Activated CD4-positive, alpha-beta T cell treated with anti-CD3 and anti-CD28 coated beads, Interleukin-2, Interleukin-6, amounts not matched to agents 100 ng/mL and 50 ng/mL, durations not matched to agents 16 hours and 8 hours (primary cell): ENCODE measurements around the gene TERF2IP.

Source experiments
- DNase-seq: peaks from one replicate; pipeline ENCODE4 v3.0.0-alpha.2; 2020

The TERF2IP gene

GRCh38 chr16:75647492-75648264 lies at the start of gene TERF2IP, which contains the start of gene KARS1:
Gene TERF2IP, plus strand, starts transcription at chr16:75647773. Its CDS starts 110 bp downstream, at chr16:75647883.
Gene KARS1, minus strand, starts transcription at chr16:75647665. Its CDS starts 26 bp downstream, at chr16:75647639.
- peak; percentile 96 for DNase-seq

DNA sequence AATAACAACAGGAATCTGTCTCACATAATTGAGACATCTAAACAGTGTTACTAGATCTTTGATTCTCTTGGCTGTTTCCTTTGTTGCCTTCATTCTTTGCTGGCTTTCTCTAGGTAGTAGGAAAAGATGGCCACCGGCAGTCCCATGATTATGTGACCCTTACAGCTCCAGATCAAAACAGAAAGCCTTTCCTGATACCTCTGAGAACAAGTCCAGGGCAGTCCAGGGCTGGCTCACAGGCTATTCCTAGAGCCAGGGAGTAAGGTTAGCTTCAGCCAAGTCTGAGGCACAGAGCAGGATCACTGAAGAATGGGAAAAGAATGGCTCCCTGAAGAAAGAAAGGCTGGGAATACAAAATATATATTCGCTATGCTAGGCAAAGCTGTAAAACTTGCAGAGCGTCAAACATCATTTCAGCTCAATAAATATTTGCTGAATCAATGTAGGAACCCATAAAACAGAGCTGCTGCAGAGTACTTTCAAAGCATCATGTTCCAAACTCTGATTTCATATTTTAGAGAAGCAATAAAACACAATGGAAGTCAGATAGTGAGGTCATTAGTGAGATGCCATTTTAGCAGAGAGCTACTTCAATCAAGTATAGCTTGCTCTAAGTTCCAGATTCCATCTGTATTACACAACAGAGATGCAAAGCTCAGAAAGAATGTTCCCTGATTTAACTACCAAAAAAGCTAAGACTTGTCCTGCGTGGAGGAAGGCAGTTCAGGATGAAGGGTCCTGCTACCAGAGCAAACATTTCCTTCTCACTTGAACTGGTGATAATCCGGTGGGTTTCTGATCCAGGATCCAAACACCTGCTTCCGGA lies 47.9 kb upstream of the TERF2IP start:
- no peak for DNase-seq

DNA sequence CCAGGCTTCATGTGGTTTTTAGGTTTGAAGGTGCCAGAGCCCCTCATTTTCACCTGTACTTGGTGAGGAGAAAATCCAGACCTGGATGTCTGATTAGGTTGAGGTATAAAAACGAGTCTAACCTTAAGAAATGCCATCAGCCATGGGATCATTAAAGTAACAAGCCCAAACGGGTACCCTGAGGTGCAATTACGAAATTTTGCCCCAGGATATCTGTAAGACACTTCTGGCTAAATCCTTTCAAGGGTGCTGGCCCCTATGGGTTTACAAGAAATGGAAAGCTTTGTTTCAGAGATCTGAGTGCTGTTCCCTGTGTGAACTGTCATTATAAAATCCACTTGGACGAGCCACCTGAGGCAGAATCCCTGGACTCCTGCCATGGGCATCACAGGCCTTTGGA lies 44.3 kb upstream of the TERF2IP start:
- no peak for DNase-seq

DNA sequence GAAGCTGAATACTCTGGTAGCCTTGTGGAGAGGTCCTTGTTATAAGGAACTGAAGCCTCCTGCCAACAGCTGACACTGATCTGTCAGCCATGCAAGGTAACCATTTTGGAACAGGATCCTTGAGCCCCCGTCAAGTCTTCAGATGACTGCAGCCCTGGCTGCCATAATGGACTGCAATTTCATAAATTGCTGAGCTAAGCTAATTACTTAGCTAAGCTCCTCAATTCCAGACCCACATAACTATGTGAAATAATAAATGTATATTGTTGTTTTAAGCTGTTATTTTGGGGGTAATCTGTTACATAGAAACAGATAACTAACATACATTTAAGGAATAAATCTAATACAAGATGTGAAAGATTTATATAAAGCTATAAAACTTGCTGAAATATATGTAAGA lies 41.1 kb upstream of the TERF2IP start:
- no peak for DNase-seq

DNA sequence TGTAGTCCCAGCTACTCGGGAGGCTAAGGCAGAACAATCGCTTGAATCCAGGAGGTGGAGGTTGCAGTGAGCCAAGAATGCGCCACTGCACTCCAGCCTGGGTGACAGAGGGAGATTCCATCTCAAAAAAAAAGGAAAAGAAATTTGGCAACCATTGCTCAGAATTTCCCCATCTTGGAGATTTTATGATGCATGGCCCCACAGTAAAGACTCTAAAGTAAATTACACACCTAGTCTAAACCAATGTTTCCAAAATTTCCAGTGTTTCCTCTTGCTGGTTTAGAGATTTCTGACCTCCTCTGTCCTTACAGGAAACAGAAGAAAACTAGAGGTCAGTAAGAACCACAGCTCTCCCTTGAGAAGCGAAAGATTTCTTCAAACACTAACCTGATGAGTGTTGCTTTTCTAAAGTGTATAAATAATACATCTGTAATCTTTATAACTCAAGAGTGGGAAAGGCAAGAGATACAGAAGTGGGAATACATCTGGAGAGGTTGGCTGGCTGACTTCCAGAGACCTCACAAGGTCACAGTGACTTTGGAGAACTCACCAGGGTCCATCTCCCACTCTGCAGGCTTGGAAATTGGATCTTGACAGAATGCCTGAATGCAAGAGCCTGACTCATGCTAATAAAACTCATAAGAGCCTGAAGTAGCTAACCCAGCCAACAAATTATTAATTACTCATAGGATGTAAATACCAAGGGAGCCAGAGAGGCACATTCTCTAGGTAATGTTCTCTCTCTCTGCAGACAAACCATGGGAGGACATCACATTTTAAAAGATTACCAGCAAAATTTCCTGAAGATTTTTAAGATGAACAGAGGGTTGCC lies 33.3 kb upstream of the TERF2IP start:
- DNase-seq, result no peak

DNA sequence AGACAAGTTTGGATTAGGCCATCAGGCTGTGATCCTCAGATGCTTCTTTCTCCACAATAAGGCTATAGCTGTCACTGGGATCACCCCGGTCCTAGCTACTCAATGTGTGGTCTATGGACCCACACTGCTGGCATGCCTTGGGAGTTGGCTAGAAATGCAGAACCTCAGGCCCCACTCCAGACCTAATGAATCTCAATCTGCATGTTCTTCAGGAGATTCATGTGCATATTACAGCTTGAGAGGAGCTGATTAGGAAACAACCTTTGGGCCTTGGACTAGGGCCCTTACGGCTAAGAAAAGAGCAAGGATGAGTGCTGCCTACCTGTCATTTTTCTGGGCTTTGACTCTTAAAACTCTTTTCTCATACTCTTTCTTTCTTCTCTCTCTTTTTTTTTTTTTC lies 32.0 kb upstream of the TERF2IP start:
- no peak for DNase-seq

- peak; percentile 88 for DNase-seq
Observed at GRCh38 chr16:75616521-75617010, 31.0 kb upstream of the TERF2IP start.

DNA sequence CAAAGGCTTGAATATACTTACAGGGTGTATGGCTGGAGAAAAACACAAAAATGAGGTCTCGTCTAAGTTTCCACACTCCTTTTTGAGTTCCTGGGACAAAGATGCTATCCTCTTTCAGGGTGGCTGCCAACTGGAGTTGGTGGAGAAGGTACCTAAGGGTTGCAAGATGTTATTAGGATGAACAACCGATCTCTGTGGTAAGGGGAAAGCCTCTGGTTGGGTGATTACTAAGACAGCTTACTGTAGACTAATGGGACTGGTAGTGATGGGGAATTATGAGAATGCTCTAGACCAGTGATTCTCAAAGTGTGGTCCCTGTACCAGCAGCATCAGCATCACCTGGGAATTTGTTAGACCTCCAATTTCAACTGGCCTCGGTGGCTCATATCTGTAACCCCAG lies 30.5 kb upstream of the TERF2IP start:
- DNase-seq, result peak; percentile 40

DNA sequence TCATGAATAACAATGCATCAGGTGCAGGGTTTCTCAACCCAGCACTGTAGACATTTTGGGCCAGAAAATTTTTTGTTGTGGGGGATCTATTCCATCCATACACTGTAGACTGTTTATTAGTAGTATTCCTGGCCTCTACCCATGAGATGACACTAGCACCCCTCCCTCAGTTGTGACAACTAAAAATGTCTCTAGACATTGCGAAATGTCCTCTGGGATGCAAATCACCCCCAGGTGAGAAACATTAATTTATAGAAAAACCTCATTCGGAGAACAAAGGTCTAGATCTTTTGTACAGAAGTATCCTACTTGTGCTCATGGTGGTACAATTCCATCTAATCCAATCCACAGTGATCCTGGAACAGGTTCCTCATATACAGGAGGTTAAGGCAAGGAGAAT lies 28.8 kb upstream of the TERF2IP start:
- DNase-seq, result no peak

- peak; percentile 45 for DNase-seq
Observed at GRCh38 chr16:75620326-75621169, 27.0 kb upstream of the TERF2IP start.

DNA sequence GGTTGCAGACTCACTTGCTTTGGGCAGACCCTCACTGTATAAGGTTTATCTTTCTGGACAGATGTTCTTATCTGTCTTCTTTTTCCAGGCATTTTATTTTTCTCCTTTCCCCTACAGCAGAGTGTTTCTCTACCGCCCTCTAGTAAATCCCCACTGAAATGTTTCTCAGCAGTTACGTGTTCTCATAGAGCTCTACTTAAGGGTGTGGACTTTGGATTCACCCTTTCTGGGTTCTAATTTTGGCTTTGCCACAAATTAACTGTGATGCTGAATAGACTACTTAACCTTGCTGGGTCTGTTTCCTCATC lies 26.4 kb upstream of the TERF2IP start:
- peak; percentile 39 for DNase-seq

- DNase-seq, result peak; percentile 98
Observed at GRCh38 chr16:75622761-75623605, 24.6 kb upstream of the TERF2IP start, which contains the start of gene ADAT1. Gene ADAT1, minus strand, starts transcription at chr16:75623281. Its CDS starts 2,482 bp downstream, at chr16:75620799.

- no peak for DNase-seq
Observed at GRCh38 chr16:75624921-75625334, 22.6 kb upstream of the TERF2IP start.

DNA sequence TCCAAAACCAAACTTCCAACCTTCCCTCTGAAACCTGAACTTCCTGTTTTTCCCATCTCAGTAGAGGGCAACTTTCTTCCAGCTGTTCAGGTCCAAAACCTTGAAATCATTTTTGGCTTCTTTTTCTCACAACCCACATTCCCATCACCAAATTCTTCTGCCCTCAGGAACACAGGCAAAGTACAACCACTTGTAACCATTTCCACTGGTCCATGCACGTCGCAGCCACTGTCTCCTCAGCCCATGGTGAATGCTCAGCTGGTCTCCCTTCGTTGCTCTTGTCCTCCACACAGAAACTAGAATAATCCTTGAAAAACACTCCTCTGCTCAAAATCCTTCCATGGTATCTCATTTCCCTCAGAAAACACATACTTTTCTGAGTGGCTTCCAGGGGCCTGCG lies 20.8 kb upstream of the TERF2IP start:
- no peak for DNase-seq

DNA sequence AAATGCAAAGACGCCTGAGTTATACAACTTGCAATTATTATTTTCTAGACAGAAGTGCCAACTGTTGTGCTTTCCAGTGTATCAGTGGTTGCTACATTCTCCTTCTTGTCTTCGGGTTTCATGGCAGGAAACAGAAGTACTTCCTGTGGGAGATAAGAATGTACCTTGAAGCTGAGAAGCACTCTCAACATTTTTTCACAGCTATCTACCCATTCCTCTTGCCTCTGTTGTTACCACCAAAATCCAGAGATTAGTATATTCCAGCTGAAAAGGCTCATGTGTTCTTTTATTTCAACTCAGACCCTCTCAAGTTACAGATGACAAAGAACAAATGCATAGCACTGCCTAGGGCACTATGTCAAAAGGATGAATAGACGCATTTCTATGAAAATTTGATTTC lies 19.7 kb upstream of the TERF2IP start:
- no peak for DNase-seq

GRCh38 chr16:75628351-75628750 lies 19.2 kb upstream of the TERF2IP start:
- DNase-seq, result no peak

- no peak for DNase-seq
Observed at GRCh38 chr16:75629132-75629531, 18.4 kb upstream of the TERF2IP start.

DNA sequence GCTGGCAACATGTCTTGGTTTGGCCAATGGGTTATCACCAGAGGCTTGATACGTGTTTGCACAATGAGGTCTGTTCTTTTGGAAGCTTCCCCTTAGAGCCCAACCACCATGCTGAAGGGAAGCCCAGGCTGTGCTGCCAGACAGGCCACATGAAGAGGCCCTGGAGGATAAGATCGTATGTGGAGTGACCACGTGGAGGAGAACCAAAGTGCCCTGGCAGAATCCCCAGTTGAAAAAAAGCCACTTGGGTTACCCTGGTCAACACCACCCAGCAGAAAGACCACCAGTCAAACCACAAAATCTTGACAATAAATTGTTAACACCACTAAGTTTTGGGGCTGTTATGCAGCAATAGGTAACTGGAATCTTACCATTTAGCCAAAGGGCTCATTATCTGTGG lies 17.5 kb upstream of the TERF2IP start:
- DNase-seq, result no peak

DNA sequence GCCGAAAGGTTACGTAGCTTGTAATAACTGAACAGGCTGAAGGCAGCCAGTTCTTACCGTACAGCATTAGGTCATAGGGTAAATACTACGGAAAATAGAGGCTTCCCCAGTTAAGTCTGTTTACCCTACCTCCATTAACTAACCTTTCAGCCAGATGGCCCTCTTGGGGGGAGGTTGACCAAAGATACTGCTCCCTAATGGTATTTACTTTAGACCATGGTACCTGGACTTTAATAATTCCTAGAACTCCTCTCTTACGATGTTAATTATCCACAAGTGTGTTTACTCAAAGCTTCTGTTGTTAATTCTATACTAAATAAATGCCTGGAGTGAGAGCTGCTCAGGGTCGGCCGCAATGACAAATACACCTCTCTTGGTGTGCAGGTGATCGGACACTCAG lies 14.7 kb upstream of the TERF2IP start:
- DNase-seq, result no peak

DNA sequence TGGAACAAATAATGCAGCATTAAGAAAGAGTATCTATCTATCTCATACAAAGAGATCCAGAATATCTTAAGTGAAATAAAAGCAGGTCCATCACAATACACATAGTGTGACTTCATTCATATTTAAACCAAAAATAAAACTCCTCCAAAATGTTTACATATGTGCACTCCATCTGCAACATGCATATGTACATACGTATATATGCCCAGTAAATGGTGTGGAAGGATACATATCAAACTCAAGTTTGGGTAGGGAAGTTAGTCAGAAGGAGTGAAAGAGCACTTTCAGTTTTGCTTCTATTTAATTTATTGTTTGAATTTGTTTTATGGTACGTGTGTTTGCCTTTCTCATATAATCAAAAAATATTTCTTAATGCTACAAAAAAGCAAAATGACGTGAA lies 12.5 kb upstream of the TERF2IP start:
- no peak for DNase-seq

DNA sequence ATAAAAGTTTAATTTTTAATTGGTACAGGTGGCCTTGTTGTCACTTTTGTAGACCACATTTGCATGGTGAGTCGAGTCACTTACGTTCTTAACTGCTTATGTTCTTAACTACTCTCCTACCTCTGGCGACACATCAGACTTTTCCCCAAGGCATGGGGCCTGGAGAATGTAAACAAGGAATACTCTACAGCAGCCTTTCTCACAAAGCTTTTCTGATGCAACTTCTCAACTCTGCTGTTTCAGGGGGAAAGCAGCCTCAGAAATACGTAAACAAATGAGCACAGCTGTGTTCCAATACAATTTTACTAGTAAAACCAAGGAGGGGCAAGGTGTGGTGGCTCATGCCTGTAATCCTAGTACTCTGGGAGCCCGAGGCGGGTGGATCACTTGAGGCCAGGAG lies 7.0 kb upstream of the TERF2IP start:
- DNase-seq, result no peak
